ENCODE measurements around the gene C18orf63.
A peak's percentile ranks its signal among the peaks of the same experiment; 100 is the strongest.

C18orf63 gene

DNA sequence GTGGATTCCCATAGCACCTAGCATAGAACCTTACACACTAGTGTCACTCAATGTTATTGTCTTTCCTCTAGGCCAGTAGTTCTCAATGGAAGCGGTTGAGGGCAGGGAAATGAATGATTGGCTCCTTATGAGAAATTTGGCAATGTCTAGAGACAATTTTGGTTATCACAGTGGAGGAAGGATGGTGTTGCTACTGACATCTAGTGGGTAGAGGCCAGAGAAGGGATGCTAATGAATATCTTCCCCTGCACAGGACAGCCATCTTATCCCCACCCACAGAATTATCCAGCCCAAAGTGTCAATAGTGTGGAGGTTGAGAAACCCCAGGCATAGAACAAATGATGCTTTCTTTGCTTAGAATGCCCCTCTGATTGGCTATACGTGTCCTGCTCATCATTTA is 15.8 kb downstream of the C18orf63 start:
- H3K27ac ChIP-seq, result no peak overlapping the region
- TF ChIP-seq, protein P1, sequence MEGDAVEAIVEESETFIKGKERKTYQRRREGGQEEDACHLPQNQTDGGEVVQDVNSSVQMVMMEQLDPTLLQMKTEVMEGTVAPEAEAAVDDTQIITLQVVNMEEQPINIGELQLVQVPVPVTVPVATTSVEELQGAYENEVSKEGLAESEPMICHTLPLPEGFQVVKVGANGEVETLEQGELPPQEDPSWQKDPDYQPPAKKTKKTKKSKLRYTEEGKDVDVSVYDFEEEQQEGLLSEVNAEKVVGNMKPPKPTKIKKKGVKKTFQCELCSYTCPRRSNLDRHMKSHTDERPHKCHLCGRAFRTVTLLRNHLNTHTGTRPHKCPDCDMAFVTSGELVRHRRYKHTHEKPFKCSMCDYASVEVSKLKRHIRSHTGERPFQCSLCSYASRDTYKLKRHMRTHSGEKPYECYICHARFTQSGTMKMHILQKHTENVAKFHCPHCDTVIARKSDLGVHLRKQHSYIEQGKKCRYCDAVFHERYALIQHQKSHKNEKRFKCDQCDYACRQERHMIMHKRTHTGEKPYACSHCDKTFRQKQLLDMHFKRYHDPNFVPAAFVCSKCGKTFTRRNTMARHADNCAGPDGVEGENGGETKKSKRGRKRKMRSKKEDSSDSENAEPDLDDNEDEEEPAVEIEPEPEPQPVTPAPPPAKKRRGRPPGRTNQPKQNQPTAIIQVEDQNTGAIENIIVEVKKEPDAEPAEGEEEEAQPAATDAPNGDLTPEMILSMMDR (conservative IDR thresholded peaks at IDR 0.05), result peak; percentile 83

DNA sequence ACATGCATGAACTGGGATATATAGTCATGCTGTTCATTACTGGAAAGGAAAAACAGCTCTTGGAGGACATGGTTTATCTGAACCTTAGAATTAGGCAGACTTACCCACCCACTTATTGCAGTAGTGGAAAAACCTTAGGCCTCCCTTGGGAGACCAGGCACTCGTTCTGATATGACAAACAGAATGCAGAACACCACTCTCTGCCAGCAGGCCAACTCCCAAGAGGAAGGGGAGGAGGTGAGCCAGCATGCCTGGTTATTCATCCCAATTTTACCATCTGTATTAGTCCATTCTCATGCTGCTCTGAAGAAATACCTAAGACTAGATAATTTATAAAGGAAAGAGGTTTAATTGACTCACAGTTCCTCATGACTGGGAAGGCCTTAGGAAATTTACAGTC is 17.5 kb downstream of the C18orf63 start:
- H3K27ac ChIP-seq, result no peak overlapping the region
- TF ChIP-seq, protein P1 (conservative IDR thresholded peaks at IDR 0.05), result no peak

DNA sequence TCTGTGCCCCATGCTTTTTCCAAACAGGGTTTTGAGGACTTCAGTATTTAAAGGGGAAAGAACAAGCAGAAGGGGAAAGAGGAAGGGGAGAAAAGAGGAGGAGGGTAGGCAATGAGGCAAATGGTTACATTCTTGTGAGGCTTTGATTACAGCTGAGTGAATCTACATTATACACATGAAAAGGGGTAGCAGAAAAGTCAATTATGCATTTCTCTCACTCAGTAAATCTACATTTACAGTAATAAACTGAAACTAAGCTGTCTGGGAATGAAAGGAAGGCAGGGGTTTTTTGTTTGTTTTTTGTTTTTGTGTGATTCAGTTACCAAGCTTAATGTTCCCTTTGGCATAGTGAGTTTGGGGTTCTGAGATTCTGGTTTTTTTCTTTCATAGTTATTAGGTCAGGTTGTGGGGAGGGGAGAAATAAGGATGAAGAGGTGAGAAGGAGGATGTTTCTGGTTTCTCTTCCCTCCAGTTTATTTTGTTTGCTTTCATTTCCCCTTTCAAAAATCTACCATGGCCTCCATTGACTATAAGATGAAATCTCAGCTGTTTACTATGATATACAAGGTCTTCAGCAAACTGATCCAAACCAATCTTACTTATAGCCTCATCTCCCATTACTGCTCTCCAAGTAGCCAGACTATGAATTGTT is 18.7 kb downstream of the C18orf63 start:
- TF ChIP-seq, protein P1 (conservative IDR thresholded peaks at IDR 0.05), result no peak
- no peak overlapping the region for H3K27ac ChIP-seq

DNA sequence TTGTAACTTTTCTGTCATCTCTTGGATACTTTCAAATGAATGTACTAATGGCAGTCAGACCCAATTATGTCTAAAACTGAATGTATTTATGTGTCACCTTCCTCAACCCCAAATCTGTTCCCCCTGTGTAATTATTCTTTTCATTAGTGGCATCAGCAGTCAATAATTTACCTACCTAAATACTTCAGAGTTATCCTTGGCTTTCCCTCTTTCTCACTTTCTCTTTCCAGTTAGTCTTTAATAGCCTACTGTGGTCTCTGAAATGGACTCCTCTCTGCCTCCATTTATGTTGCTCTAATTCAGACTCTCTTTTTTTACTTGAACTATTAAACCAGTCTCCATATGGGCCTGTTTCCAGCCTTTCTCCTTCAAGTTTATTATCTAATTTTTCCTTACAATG is 21.0 kb downstream of the C18orf63 start:
- TF ChIP-seq, protein P1 (conservative IDR thresholded peaks at IDR 0.05), result no peak
- H3K27ac ChIP-seq, result no peak overlapping the region

DNA sequence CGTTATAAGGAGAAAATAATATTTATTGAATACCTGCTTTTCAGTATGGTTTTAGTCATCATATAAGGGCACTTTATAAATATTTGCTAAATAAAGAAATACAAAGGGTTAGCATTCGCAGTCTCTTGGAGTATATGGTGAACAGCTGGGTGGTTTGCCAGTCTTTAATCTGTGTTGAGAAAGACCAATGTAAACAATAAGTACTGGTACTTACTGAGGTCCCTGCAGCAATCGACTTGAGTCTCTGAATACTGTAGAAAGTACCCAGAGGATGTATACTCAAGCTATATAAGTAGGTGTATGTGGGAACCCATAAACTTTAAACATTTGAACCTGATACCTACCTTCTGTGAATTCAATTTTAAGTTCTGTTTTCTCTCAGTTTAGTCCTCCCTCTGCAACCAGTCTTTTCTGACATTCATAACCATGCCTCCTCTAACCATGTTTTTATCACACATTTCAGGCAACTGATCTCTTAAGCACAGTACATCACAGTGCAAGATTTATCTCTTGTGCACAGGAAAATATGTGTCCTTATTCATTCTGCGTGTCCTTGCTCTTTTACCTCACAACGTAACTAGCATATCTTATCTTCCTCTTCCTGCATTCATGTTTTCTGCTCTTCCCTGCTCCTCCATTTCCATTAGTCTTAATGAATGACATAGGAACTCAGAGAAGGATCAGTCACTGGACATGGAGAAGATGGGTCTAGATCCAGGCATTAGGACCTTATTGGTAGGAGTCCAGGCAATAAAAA is 21.7 kb downstream of the C18orf63 start:
- TF ChIP-seq, protein P1 (conservative IDR thresholded peaks at IDR 0.05), result no peak
- no peak overlapping the region for H3K27ac ChIP-seq

DNA sequence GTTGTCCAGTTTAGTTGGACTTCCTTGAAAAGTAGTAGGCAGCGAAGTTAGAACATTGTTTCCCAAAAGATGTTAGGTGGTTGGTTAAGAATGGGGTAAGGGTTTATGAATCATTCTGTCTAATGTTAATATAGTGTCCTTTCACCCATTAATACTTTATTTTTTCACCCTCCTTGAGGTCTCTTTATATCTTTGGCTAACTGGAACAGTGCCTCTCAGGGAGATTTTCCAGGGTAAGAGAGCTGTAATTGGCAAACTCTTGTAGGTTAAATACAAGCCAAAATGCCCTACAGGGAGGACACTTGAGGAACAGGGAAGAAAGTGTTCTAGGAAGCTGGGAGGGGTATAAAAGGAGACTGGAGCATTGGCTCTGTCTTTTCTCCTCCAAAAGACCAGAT is 22.3 kb downstream of the C18orf63 start:
- no peak overlapping the region for H3K27ac ChIP-seq
- TF ChIP-seq, protein P1 (conservative IDR thresholded peaks at IDR 0.05), result no peak

DNA sequence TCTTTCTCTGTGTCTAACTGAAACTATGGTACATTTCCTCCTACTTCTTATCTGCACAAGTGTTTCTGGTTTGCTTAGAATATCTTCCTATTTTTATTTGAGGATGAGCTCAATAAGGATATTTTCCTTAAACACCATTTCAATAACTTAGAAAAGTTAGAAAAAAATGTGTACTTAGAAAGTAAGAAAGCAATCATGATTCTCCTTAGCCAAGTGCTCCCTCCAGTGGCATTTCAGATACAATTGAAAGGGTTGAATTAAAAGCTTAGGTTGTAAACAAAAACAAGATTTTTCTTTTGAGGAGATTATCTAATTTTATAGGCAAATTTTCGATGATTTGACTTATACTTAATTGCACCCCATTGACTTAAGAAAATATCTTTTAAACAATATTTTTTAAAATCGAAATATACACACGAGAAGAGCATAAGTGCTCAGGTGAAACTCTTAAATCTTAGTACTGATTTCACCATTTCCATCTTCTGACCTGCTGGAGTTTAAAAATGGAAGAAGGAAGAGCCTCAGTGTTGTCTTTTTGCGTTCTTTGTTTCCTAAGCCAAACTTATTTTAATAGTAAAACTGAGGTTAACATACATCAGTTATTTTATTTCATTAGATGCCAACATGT is 26.9 kb downstream of the C18orf63 start:
- TF ChIP-seq, protein P1 (conservative IDR thresholded peaks at IDR 0.05), result peak; percentile 83
- no peak overlapping the region for H3K27ac ChIP-seq

Measured in VCaP (cell line).